Skeletal muscle satellite cell (primary cell): ENCODE results near the gene FOXL3.

Experiments
- H3K27me3 ChIP-seq: 2 replicates; pipeline ENCODE4 v1.7.0; 2013; ENCODE audit warnings: low read length; ENCODE audit not compliant: control insufficient read depth, insufficient read depth
- H3K36me3 ChIP-seq: 2 replicates; pipeline ENCODE4 v1.7.0; 2013; ENCODE audit warnings: mild to moderate bottlenecking, control low read depth, low read length; ENCODE audit not compliant: insufficient read depth
- H3K4me1 ChIP-seq: 2 replicates; pipeline ENCODE4 v1.7.0; 2013; ENCODE audit warnings: low read length; ENCODE audit not compliant: control insufficient read depth, insufficient read depth
- H3K4me2 ChIP-seq: 2 replicates; pipeline ENCODE4 v1.7.0; 2013; ENCODE audit warnings: mild to moderate bottlenecking, low read length
- H3K4me3 ChIP-seq: 2 replicates; pipeline ENCODE4 v1.7.0; 2013; ENCODE audit warnings: low read length
- H3K9ac ChIP-seq: 2 replicates; pipeline ENCODE4 v1.7.0; 2013; ENCODE audit warnings: mild to moderate bottlenecking, low read depth, low read length, moderate library complexity
- H3K9me3 ChIP-seq: replicated peaks from 2 replicates; pipeline ENCODE4 v1.7.0; 2013; ENCODE audit warnings: mild to moderate bottlenecking, control low read depth, low read length

FOXL3 gene

GRCh38 chr7:323410-323809 is 33.4 kb downstream of the FOXL3 start:
- Histone ChIP-seq H3K36me3 (no peaks in the 10 kb centered on the region), H3K9me3 (peaks cover 4% of the 10 kb centered on the region), H3K4me1 (no peaks in the 10 kb centered on the region), H3K4me2 (no peak overlapping the region), H3K4me3 (no peak overlapping the region), H3K27me3 (peaks cover 63% of the 10 kb centered on the region), H3K9ac (no peak overlapping the region)

- no peak overlapping the region for H3K9ac ChIP-seq
- no peak overlapping the region for H3K4me2 ChIP-seq
- no peaks in the 10 kb centered on the region for H3K4me1 ChIP-seq
- peaks cover 4% of the 10 kb centered on the region for H3K9me3 ChIP-seq
- H3K36me3 ChIP-seq = no peaks in the 10 kb centered on the region
- peaks cover 57% of the 10 kb centered on the region for H3K27me3 ChIP-seq
- H3K4me3 ChIP-seq = no peak overlapping the region
Measured at GRCh38 chr7:324011-324410, 34.0 kb downstream of the FOXL3 start.

DNA sequence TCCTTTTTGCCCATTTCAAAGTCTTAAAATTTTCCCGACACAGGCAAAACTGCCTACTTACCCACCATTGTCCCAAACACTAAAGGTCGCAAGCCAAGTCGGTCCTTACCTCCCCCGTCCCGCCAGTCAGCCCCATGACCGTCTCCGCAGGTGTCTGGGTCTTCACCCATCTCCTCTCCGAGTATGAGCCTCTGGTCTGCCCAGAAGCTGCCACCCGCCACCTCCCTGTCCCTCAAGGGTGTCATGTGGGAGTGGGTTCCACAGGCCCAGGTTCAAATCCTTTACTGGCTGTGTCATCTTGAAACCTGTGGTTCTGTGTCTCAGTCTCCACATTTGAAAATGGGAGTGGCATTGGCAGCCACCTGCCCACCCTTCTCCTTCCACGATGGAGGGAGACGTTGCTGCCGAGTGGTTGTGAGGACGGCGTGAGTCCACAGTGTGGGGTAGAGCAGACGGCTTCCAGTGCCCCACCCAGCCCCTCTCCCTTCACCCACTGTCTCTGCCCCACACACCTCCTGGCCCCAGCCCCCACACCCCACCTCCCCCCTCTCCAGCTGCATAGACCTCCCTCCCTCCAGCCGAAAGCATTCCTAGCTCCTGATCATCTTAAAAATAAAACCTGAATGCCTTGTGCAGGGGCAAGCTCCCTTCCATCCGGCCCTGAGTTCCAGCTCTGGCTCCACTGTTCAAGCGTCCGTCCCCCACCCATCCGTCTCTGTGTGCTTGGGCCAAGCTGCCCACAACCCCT is 35.3 kb downstream of the FOXL3 start:
- no peak overlapping the region for H3K9ac ChIP-seq
- peaks cover 48% of the 10 kb centered on the region for H3K27me3 ChIP-seq
- H3K4me1 ChIP-seq = no peaks in the 10 kb centered on the region
- no peak overlapping the region for H3K4me2 ChIP-seq
- no peak overlapping the region for H3K4me3 ChIP-seq
- H3K36me3 ChIP-seq = no peaks in the 10 kb centered on the region
- H3K9me3 ChIP-seq = peaks cover 4% of the 10 kb centered on the region

GRCh38 chr7:325811-326210 is 35.8 kb downstream of the FOXL3 start:
- Histone ChIP-seq H3K27me3 (peaks cover 49% of the 10 kb centered on the region), H3K4me1 (no peaks in the 10 kb centered on the region), H3K9me3 (peaks cover 4% of the 10 kb centered on the region), H3K9ac (no peak overlapping the region), H3K4me2 (no peak overlapping the region), H3K4me3 (no peak overlapping the region), H3K36me3 (no peaks in the 10 kb centered on the region)

DNA sequence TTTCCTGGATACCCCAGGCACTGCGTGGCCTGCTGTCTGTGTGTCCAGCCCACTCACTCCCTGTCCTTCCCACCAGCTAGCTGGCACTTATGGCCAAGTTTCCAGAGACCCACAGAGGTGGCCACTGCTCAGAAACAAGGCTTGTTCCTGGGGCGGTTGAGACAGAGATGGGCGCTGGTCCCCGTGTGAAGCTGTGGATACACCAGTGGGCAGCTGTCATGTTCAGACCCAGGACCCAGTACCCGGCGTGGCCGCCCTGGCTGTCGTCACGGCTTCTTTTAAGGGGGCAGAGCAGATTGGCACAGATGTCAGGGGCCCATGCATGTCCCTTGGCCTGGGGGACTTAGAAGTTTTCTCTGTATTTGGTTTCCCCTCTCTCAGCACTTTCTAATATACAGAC is 36.3 kb downstream of the FOXL3 start:
- H3K9ac ChIP-seq = no peak overlapping the region
- no peaks in the 10 kb centered on the region for H3K4me1 ChIP-seq
- peaks cover 49% of the 10 kb centered on the region for H3K27me3 ChIP-seq
- H3K4me2 ChIP-seq = no peak overlapping the region
- no peaks in the 10 kb centered on the region for H3K36me3 ChIP-seq
- peaks cover 4% of the 10 kb centered on the region for H3K9me3 ChIP-seq
- H3K4me3 ChIP-seq = no peak overlapping the region

DNA sequence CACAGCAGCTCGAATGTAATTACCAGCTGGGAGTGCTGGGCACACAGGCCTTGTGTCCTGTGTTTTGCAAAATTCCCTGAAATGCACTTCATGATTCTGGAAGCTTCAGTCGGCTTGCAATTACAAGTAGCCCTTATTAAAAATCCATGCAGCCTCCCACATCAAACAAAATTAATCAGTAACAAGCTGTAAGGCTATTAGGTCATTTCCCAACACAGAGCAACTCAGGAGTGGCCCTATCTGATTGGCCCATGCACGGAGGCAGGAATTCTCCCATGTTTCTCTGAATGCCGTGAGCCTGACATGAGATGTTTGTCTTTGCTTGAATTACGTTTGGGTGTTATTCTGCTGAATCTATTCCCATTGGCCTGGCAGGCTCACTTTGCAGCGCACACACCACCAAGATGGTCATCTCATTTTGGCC is 36.9 kb downstream of the FOXL3 start:
- H3K9me3 ChIP-seq = peaks cover 4% of the 10 kb centered on the region
- peaks cover 48% of the 10 kb centered on the region for H3K27me3 ChIP-seq
- H3K4me2 ChIP-seq = no peak overlapping the region
- H3K4me1 ChIP-seq = no peaks in the 10 kb centered on the region
- H3K9ac ChIP-seq = no peak overlapping the region
- no peak overlapping the region for H3K4me3 ChIP-seq
- no peaks in the 10 kb centered on the region for H3K36me3 ChIP-seq

GRCh38 chr7:327233-327931 is 37.4 kb downstream of the FOXL3 start:
- Histone ChIP-seq H3K9ac (no peak overlapping the region), H3K4me1 (no peaks in the 10 kb centered on the region), H3K27me3 (peaks cover 48% of the 10 kb centered on the region), H3K4me2 (no peak overlapping the region), H3K4me3 (no peak overlapping the region), H3K36me3 (no peaks in the 10 kb centered on the region), H3K9me3 (peaks cover 4% of the 10 kb centered on the region)

- H3K27me3 ChIP-seq = peaks cover 40% of the 10 kb centered on the region
- no peaks in the 10 kb centered on the region for H3K36me3 ChIP-seq
Measured at GRCh38 chr7:327991-328702, 38.2 kb downstream of the FOXL3 start.

GRCh38 chr7:329691-330281 is 39.8 kb downstream of the FOXL3 start:
- Histone ChIP-seq H3K27me3 (peaks cover 31% of the 10 kb centered on the region), H3K36me3 (no peaks in the 10 kb centered on the region), H3K9ac (no peak overlapping the region), H3K4me2 (no peak overlapping the region), H3K4me3 (no peak overlapping the region), H3K4me1 (peaks cover 8% of the 10 kb centered on the region), H3K9me3 (peaks cover 9% of the 10 kb centered on the region)

More at GRCh38 chr7:327991-328702, 38.2 kb downstream of the FOXL3 start:
- no peak overlapping the region for H3K4me2 ChIP-seq
- no peak overlapping the region for H3K4me3 ChIP-seq
- H3K9me3 ChIP-seq = peaks cover 4% of the 10 kb centered on the region
- no peak overlapping the region for H3K9ac ChIP-seq
- H3K4me1 ChIP-seq = peaks cover 5% of the 10 kb centered on the region

GRCh38 chr7:330511-331230 is 40.7 kb downstream of the FOXL3 start:
- no peaks in the 10 kb centered on the region for H3K36me3 ChIP-seq
- H3K4me3 ChIP-seq = no peak overlapping the region
- H3K27me3 ChIP-seq = peaks cover 29% of the 10 kb centered on the region
- peaks cover 8% of the 10 kb centered on the region for H3K9me3 ChIP-seq
- H3K4me2 ChIP-seq = no peak overlapping the region
- no peak overlapping the region for H3K9ac ChIP-seq
- peaks cover 8% of the 10 kb centered on the region for H3K4me1 ChIP-seq
